ENCODE results near the gene SGSM1. TPM values are rescaled to one million over a fixed set of nuclear protein-coding genes. Genes with fewer than 3 reads are reported as not detected.
A peak's percentile ranks its signal among the peaks of the same experiment; 100 is the strongest.

The SGSM1 gene
- 1 to 10 TPM in 3 of 4 donors, under 1 TPM in 1; 0.88 to 4.9 (median 3.0) TPM for total RNA-seq

DNA sequence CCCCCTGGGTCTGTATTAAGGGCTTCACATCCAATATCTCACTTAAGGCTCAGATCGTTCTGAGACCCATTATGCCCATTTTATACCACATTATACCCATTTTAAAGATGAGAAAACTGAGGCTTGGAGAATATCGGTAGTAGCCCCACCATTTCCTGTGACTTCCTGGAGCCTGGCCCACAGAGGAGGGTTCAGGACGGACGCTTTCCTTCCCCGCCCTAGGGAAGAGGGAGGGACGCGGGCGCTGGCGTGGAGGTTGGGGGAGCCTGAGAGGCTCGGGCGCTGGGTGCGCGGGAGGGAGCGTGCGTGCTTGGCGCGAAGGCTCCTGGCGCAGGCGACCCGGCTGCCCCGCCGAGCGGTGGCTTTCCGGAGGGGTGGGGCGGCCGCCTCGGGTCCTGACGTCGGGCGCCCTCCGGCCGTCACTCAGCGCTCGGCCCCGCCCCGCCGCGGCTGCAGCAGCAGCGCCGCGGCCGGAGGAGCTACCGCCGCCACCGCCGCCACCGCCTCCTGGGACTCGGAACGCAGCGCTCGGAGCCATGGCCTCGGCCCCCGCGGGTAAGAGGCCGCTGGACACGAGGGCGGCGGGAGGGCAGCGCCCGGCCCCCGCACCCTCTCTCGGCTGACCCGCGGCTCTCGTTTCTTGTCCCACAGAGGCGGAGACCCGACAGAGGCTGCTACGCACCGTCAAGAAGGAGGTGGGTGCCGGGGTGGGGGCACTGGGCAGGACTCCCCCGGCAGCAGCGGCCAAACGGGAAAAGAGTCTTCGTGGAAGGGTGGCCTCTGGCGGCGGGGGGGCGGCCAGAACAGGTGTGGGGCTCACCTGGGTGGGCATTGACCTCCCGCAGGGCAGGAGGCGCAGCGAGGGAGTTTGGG is at the start of gene SGSM1:
SGSM1 (plus strand) TSS at position 422 of the 873 bp plus-strand sequence; CDS start at position 537, 115 bp downstream.
- Histone ChIP-seq H3K9me3 (no peaks in the 10 kb centered on the region), H3K4me1 (no peaks in the 10 kb centered on the region), H3K4me3 (peak within 1 kb of the TSS; percentile 33 to 48), H3K27me3 (no peaks in the 10 kb centered on the region), H3K27ac (peak within 1 kb of the TSS; percentile 42 to 51), H3K36me3 (no peaks in the 10 kb centered on the region)
- peak in 1 of 2 donors; percentile 68 for TF ChIP-seq POLR2A (IDR thresholded peaks at IDR 0.05)
- peak in 1 of 4 experiments; percentile 2 for TF ChIP-seq CTCF (IDR thresholded peaks at IDR 0.05)
- intact Hi-C loops (cut with DNase I; ENCODE audit: low total_unique reads): no loop called here
- peak; percentile 33 to 54 for DNase-seq

DNA sequence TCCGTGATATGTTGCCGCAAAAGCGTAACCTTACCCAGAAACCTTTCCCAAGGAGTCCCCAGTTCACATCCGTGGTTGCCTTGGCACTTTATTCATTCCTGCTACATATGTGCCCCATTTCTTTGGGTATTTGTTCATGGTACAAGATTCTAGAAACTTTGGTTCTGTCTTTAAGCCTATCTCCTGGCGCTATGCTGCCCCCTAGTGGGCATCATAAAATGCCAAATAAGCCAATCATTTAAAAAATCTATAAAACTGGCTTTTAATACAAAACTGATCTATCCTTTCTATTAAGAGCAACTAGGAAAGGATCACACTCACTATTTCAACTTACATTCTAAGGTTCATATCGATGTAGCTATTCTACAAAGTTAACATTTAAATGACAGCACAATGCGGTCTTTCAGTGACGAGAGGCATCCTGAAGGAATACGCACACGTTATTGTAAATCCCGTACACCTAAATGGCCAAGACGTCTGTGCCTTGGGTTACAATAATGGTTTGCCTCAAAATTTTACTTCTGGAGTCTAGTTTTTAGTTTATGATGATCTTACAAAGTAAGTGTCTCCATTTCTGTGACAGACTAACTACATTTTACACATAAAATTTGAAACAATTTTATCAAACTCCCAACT is 47.7 kb upstream of the SGSM1 start:
- no peak overlapping the region for H3K27ac ChIP-seq
- TF ChIP-seq CTCF (IDR thresholded peaks at IDR 0.05) (peak; percentile 73 to 88 (median 78)), POLR2A (IDR thresholded peaks at IDR 0.05) (no peak)
- intact Hi-C loops (cut with DNase I; ENCODE audit: low total_unique reads): no loop called here
- no peak overlapping the region for H3K4me3 ChIP-seq
- no peaks in the 10 kb centered on the region for H3K9me3 ChIP-seq
- DNase-seq: peak; percentile 34 to 51
- H3K4me1 ChIP-seq: no peaks in the 10 kb centered on the region
- no peaks in the 10 kb centered on the region for H3K36me3 ChIP-seq
- H3K27me3 ChIP-seq: no peaks in the 10 kb centered on the region

DNA sequence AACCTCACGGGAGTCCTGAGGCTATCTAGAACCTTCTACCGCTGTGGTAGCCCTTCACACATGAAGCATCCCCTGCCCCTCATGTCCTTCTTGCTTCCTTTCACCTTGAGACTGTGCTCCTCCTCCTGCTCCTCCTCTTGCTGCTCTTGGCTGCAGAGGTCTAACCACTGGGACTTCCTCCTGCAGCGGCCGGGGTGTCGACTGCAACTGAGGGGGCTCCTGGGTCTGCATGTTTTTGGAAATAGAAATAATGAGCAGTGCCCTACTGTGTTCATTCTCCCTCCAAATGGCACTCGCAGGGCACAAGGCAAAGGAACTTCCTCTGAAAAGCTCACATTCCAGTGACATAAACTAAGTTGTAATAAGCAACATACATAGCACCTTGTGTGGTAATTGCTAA is 46.2 kb upstream of the SGSM1 start:
- intact Hi-C loops (cut with DNase I; ENCODE audit: low total_unique reads): no loop called here
- Histone ChIP-seq H3K9me3 (no peaks in the 10 kb centered on the region), H3K4me3 (no peak overlapping the region)

GRCh38 chr22:24760708-24761306 is 45.2 kb upstream of the SGSM1 start:
- H3K27me3 ChIP-seq: no peaks in the 10 kb centered on the region
- TF ChIP-seq POLR2A (IDR thresholded peaks at IDR 0.05): no peak
- TF ChIP-seq CTCF (IDR thresholded peaks at IDR 0.05): no peak
- no peak overlapping the region for H3K4me3 ChIP-seq
- no peak overlapping the region for H3K27ac ChIP-seq
- DNase-seq: no peak
- no peaks in the 10 kb centered on the region for H3K4me1 ChIP-seq
- no peaks in the 10 kb centered on the region for H3K36me3 ChIP-seq
- intact Hi-C loops (cut with DNase I; ENCODE audit: low total_unique reads): no loop called here
- H3K9me3 ChIP-seq: no peaks in the 10 kb centered on the region

More for the DNA sequence above, 46.2 kb upstream of the SGSM1 start:
- TF ChIP-seq POLR2A (IDR thresholded peaks at IDR 0.05) (no peak), CTCF (IDR thresholded peaks at IDR 0.05) (no peak)
- no peak for DNase-seq
- no peaks in the 10 kb centered on the region for H3K27me3 ChIP-seq
- no peak overlapping the region for H3K27ac ChIP-seq
- no peaks in the 10 kb centered on the region for H3K4me1 ChIP-seq
- no peaks in the 10 kb centered on the region for H3K36me3 ChIP-seq
